Gastrocnemius medialis (tissue), 4 donors: Measurements from ENCODE around the gene FNBP1L.

Experiments used
- POLR2A ChIP-seq, 2 donors: fragments of 450-650 bp; IDR thresholded peaks; one replicate each; pipeline ENCODE4 v1.6.1; 2017; ENCODE audit warnings: antibody characterized with exemption in 2 of 2, mild to moderate bottlenecking in 2 of 2, moderate library complexity in 2 of 2
- TF ChIP-seq, protein P1 (sequence below), 5 experiments: fragments of 450-650 bp in 3 of 5; fragments of 200-600 bp in 2 of 5; sonication (generic) in 2 of 5; IDR thresholded peaks in 4 of 5; conservative IDR thresholded peaks in 1 of 5; 1 replicate in 4 of 5; 2 replicates in 1 of 5; pipeline ENCODE4 v1.5.1; 2016 to 2019; ENCODE audit warnings: antibody characterized with exemption in 5 of 5, mild to moderate bottlenecking in 3 of 5, moderate library complexity in 3 of 5

DNA sequence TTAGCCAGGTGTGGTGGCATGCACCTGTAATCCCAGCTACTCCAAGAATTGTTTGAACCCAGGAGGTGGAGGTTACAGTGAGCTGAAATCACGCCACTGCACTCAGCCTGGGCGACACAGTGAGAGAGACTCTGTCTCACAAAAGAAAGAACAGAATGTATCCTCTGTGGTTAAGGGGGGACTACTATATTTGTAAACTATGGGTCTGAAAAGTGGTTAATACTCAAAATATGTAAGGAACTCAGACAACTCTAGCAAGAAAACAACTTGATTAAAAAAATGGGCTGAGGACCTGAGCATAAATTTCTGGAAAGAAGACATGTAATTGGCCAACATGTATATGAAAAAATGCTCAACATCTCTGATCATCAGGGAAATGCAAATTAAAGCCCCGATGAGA lies 11.2 kb downstream of the FNBP1L start:
- TF ChIP-seq, protein P1, sequence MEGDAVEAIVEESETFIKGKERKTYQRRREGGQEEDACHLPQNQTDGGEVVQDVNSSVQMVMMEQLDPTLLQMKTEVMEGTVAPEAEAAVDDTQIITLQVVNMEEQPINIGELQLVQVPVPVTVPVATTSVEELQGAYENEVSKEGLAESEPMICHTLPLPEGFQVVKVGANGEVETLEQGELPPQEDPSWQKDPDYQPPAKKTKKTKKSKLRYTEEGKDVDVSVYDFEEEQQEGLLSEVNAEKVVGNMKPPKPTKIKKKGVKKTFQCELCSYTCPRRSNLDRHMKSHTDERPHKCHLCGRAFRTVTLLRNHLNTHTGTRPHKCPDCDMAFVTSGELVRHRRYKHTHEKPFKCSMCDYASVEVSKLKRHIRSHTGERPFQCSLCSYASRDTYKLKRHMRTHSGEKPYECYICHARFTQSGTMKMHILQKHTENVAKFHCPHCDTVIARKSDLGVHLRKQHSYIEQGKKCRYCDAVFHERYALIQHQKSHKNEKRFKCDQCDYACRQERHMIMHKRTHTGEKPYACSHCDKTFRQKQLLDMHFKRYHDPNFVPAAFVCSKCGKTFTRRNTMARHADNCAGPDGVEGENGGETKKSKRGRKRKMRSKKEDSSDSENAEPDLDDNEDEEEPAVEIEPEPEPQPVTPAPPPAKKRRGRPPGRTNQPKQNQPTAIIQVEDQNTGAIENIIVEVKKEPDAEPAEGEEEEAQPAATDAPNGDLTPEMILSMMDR (IDR thresholded peaks at IDR 0.05 in 4 of 5, conservative IDR thresholded peaks at IDR 0.05 in 1 of 5) = no peak
- TF ChIP-seq POLR2A (IDR thresholded peaks at IDR 0.05) = no peak
